Activated T-helper 17 cell treated with anti-CD3 and anti-CD28 coated beads, Interleukin-2, amount 50 U/mL, for 72 hours (primary cell): ENCODE results near the gene CDH5. TPM values are rescaled to one million over a fixed set of nuclear protein-coding genes. Genes with fewer than 3 reads are reported as not detected.
"Not testable (repeated sequence)": the region's sequence is repeated elsewhere in the genome, so short reads cannot be mapped to it uniquely, and the experiment has no call there.

Source experiments
- ATAC-seq: fragments of 150-1000 bp; cut with Tn5 transposase; replicated peaks from 2 replicates; pipeline ENCODE4 v1.10.0; 2021; ENCODE audit warnings: mild to moderate bottlenecking, moderate library complexity
- H3K27ac Mint-ChIP-seq: one replicate; pipeline ENCODE4 v1.8.0; 2022; ENCODE audit warnings: mixed read lengths
- H3K27me3 Mint-ChIP-seq: one replicate; pipeline ENCODE4 v1.8.0; 2022; ENCODE audit warnings: mixed read lengths
- H3K36me3 Mint-ChIP-seq: one replicate; pipeline ENCODE4 v1.8.0; 2022; ENCODE audit warnings: low read depth, mild to moderate bottlenecking, mixed read lengths
- H3K4me1 Mint-ChIP-seq: one replicate; pipeline ENCODE4 v1.8.0; 2022; ENCODE audit warnings: mixed read lengths
- H3K4me3 Mint-ChIP-seq: one replicate; pipeline ENCODE4 v1.8.0; 2022; ENCODE audit warnings: mild to moderate bottlenecking, mixed read lengths
- H3K9me3 Mint-ChIP-seq: one replicate; pipeline ENCODE4 v1.8.0; 2022; ENCODE audit warnings: mixed read lengths
- total RNA-seq, 2 donors: library from RNA; stranded (reverse); gene quantifications; one replicate each; pipeline ENCODE4 v1.2.3, GENCODE V29; 2022

CDH5 gene
- total RNA-seq, 2 donors from 2014 or later: not detected

GRCh38 chr16:66437391-66437945, 71.0 kb downstream of the CDH5 start:
- no peak for ATAC-seq
- peaks cover 17% of the 10 kb centered on the region for H3K27me3 Mint-ChIP-seq
- H3K4me1 Mint-ChIP-seq: no peaks in the 10 kb centered on the region
- no peaks in the 10 kb centered on the region for H3K9me3 Mint-ChIP-seq
- H3K27ac Mint-ChIP-seq: no peak overlapping the region
- H3K36me3 Mint-ChIP-seq: no peaks in the 10 kb centered on the region
- no peak overlapping the region for H3K4me3 Mint-ChIP-seq

GRCh38 chr16:66438536-66438935, 72.0 kb downstream of the CDH5 start:
- ATAC-seq: no peak
- H3K27ac Mint-ChIP-seq: no peak overlapping the region
- no peak overlapping the region for H3K4me3 Mint-ChIP-seq
- no peaks in the 10 kb centered on the region for H3K9me3 Mint-ChIP-seq
- no peaks in the 10 kb centered on the region for H3K36me3 Mint-ChIP-seq
- H3K4me1 Mint-ChIP-seq: no peaks in the 10 kb centered on the region
- H3K27me3 Mint-ChIP-seq: peaks cover 13% of the 10 kb centered on the region

- H3K4me3 Mint-ChIP-seq: no peak overlapping the region
- no peaks in the 10 kb centered on the region for H3K4me1 Mint-ChIP-seq
- ATAC-seq: no peak
- no peaks in the 10 kb centered on the region for H3K9me3 Mint-ChIP-seq
- peaks cover 13% of the 10 kb centered on the region for H3K27me3 Mint-ChIP-seq
- H3K36me3 Mint-ChIP-seq: no peaks in the 10 kb centered on the region
- no peak overlapping the region for H3K27ac Mint-ChIP-seq
Measured at GRCh38 chr16:66439051-66439730, 72.7 kb downstream of the CDH5 start.

- H3K27me3 Mint-ChIP-seq: peaks cover 13% of the 10 kb centered on the region
- no peaks in the 10 kb centered on the region for H3K4me1 Mint-ChIP-seq
- no peak overlapping the region for H3K27ac Mint-ChIP-seq
- no peak overlapping the region for H3K4me3 Mint-ChIP-seq
- no peaks in the 10 kb centered on the region for H3K36me3 Mint-ChIP-seq
- no peak for ATAC-seq
- no peaks in the 10 kb centered on the region for H3K9me3 Mint-ChIP-seq
Measured at GRCh38 chr16:66440271-66440802, 73.8 kb downstream of the CDH5 start.

GRCh38 chr16:66440970-66441369, 74.5 kb downstream of the CDH5 start:
- Mint-ChIP-seq H3K4me1 (no peaks in the 10 kb centered on the region), H3K27me3 (peaks cover 17% of the 10 kb centered on the region), H3K4me3 (no peak overlapping the region), H3K27ac (no peak overlapping the region), H3K9me3 (no peaks in the 10 kb centered on the region), H3K36me3 (no peaks in the 10 kb centered on the region)
- no peak for ATAC-seq

GRCh38 chr16:66441586-66442375, 75.3 kb downstream of the CDH5 start:
- Mint-ChIP-seq H3K4me3 (no peak overlapping the region), H3K4me1 (no peaks in the 10 kb centered on the region), H3K27me3 (peaks cover 20% of the 10 kb centered on the region), H3K9me3 (no peaks in the 10 kb centered on the region), H3K27ac (no peak overlapping the region), H3K36me3 (no peaks in the 10 kb centered on the region)
- ATAC-seq: no peak

- no peaks in the 10 kb centered on the region for H3K36me3 Mint-ChIP-seq
- no peak overlapping the region for H3K4me3 Mint-ChIP-seq
- H3K9me3 Mint-ChIP-seq: no peaks in the 10 kb centered on the region
- H3K27me3 Mint-ChIP-seq: peaks cover 20% of the 10 kb centered on the region
- ATAC-seq: no peak
- H3K4me1 Mint-ChIP-seq: no peaks in the 10 kb centered on the region
- no peak overlapping the region for H3K27ac Mint-ChIP-seq
Measured at GRCh38 chr16:66442502-66443268, 76.2 kb downstream of the CDH5 start.

GRCh38 chr16:66443269-66443652, 76.8 kb downstream of the CDH5 start:
- Mint-ChIP-seq H3K27ac (no peak overlapping the region), H3K4me1 (no peaks in the 10 kb centered on the region), H3K36me3 (no peaks in the 10 kb centered on the region), H3K27me3 (peaks cover 20% of the 10 kb centered on the region), H3K4me3 (no peak overlapping the region), H3K9me3 (no peaks in the 10 kb centered on the region)
- no peak for ATAC-seq

GRCh38 chr16:66444049-66444481, 77.6 kb downstream of the CDH5 start:
- H3K36me3 Mint-ChIP-seq: no peaks in the 10 kb centered on the region
- no peak overlapping the region for H3K27ac Mint-ChIP-seq
- no peaks in the 10 kb centered on the region for H3K9me3 Mint-ChIP-seq
- H3K4me1 Mint-ChIP-seq: no peaks in the 10 kb centered on the region
- no peak overlapping the region for H3K4me3 Mint-ChIP-seq
- no peak for ATAC-seq
- H3K27me3 Mint-ChIP-seq: peaks cover 16% of the 10 kb centered on the region

- ATAC-seq: no peak
- H3K27me3 Mint-ChIP-seq: peaks cover 7% of the 10 kb centered on the region
- no peak overlapping the region for H3K27ac Mint-ChIP-seq
- H3K36me3 Mint-ChIP-seq: no peaks in the 10 kb centered on the region
- H3K4me3 Mint-ChIP-seq: no peak overlapping the region
- H3K9me3 Mint-ChIP-seq: no peaks in the 10 kb centered on the region
- H3K4me1 Mint-ChIP-seq: no peaks in the 10 kb centered on the region
Measured at GRCh38 chr16:66446737-66447136, 80.2 kb downstream of the CDH5 start.

GRCh38 chr16:66447491-66447890, 81.0 kb downstream of the CDH5 start:
- Mint-ChIP-seq H3K4me3 (no peak overlapping the region), H3K36me3 (no peaks in the 10 kb centered on the region), H3K9me3 (no peaks in the 10 kb centered on the region), H3K27me3 (peaks cover 7% of the 10 kb centered on the region), H3K27ac (no peak overlapping the region), H3K4me1 (no peaks in the 10 kb centered on the region)
- no peak for ATAC-seq

- H3K27ac Mint-ChIP-seq: no peak overlapping the region
- no peaks in the 10 kb centered on the region for H3K36me3 Mint-ChIP-seq
- no peaks in the 10 kb centered on the region for H3K4me1 Mint-ChIP-seq
- no peaks in the 10 kb centered on the region for H3K27me3 Mint-ChIP-seq
- H3K9me3 Mint-ChIP-seq: no peaks in the 10 kb centered on the region
- no peak overlapping the region for H3K4me3 Mint-ChIP-seq
- no peak for ATAC-seq
Measured at GRCh38 chr16:66451548-66451947, 85.1 kb downstream of the CDH5 start.

GRCh38 chr16:66453230-66453629, 86.7 kb downstream of the CDH5 start:
- H3K27ac Mint-ChIP-seq: peak overlapping the region; percentile 9
- H3K9me3 Mint-ChIP-seq, ATAC-seq, H3K27me3 Mint-ChIP-seq, H3K4me1 Mint-ChIP-seq, H3K36me3 Mint-ChIP-seq, H3K4me3 Mint-ChIP-seq: not testable (repeated sequence)
